Measurements from ENCODE around the gene PRDX3.

PRDX3 gene

GRCh38 chr10:119119400-119119799 lies 59.2 kb downstream of the PRDX3 start:
- no peak for TF ChIP-seq CTCF (IDR thresholded peaks at IDR 0.05; ENCODE audit: low read depth, low read length, missing control alignments)

DNA sequence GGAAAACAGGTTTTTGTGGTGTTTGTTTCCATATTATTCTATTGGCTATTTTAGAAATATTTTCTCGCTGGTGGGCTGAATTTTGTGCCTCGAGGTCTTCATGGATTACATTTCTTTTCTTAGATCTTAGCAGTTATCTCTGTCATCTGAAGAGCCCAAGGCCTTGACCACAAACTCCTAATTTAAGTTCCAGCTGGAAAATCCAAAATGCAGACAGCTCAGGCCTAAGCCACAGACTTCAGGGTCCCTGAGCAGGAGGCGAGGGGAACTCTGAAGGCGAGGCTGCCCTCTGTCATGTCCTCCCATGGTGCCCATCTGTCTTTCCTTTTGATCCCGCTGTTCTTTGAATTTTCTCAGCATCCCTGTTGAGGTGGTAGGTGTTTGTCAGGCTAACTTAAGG lies 60.4 kb downstream of the PRDX3 start:
- DNase-seq (ENCODE audit: extremely low read depth, low read depth), result no peak
- TF ChIP-seq CTCF (IDR thresholded peaks at IDR 0.05; ENCODE audit: low read depth, low read length, missing control alignments), result no peak
- H3K4me3 ChIP-seq (replicated peaks; ENCODE audit: low read depth, low read length), result no peak overlapping the region

More at GRCh38 chr10:119119400-119119799, 59.2 kb downstream of the PRDX3 start:
- no peak for DNase-seq (ENCODE audit: extremely low read depth, low read depth)
- H3K4me3 ChIP-seq (replicated peaks; ENCODE audit: low read depth, low read length), result no peak overlapping the region
